ENCODE results near the gene CSNK1G2.

- no peak for TF ChIP-seq CTCF (IDR thresholded peaks at IDR 0.05; ENCODE audit: poor library complexity)
- TF ChIP-seq EZH2 (IDR thresholded peaks at IDR 0.05; ENCODE audit: borderline replicate concordance): no peak
- no peak for TF ChIP-seq EZH2phosphoT487 (IDR thresholded peaks at IDR 0.05; ENCODE audit: low read depth, severe bottlenecking, unreplicated experiment)
Observed at GRCh38 chr19:1921326-1921725, 19.6 kb upstream of the CSNK1G2 start.

Measured in hepatocyte (in vitro differentiated cells).